BLaER1 (cell line): ENCODE results near the gene ECEL1.

Experiments
- H3K27ac ChIP-seq: shearing (Covaris generic); formaldehyde crosslinking; 2 replicates; pipeline ENCODE4 v1.8.1; 2022
- H3K27me3 ChIP-seq: shearing (Covaris generic); formaldehyde crosslinking; 2 replicates; pipeline ENCODE4 v1.8.1; 2022
- H3K36me3 ChIP-seq: shearing (Covaris generic); formaldehyde crosslinking; 2 replicates; pipeline ENCODE4 v1.8.1; 2022
- H3K4me1 ChIP-seq: shearing (Covaris generic); formaldehyde crosslinking; 2 replicates; pipeline ENCODE4 v1.8.1; 2022
- H3K4me2 ChIP-seq: shearing (Covaris generic); formaldehyde crosslinking; 2 replicates; pipeline ENCODE4 v1.8.1; 2022
- H3K4me3 ChIP-seq: shearing (Covaris generic); formaldehyde crosslinking; 2 replicates; pipeline ENCODE4 v1.8.1; 2022
- H3K9ac ChIP-seq: shearing (Covaris generic); formaldehyde crosslinking; 2 replicates; pipeline ENCODE4 v1.8.1; 2022
- H3K9me3 ChIP-seq: shearing (Covaris generic); formaldehyde crosslinking; 2 replicates; pipeline ENCODE4 v1.8.1; 2022
- H4K20me1 ChIP-seq: shearing (Covaris generic); formaldehyde crosslinking; 2 replicates; pipeline ENCODE4 v1.8.1; 2022
- Cebpa-rat ChIP-seq: shearing (Covaris generic); IDR thresholded peaks from 2 replicates; pipeline ENCODE4 v1.8.1; 2022

ECEL1 gene

GRCh38 chr2:232501794-232502390, 14.3 kb upstream of the ECEL1 start:
- no peaks in the 10 kb centered on the region for H3K36me3 ChIP-seq
- no peak overlapping the region for H3K4me3 ChIP-seq
- H3K9me3 ChIP-seq: no peaks in the 10 kb centered on the region
- peak overlapping the region; percentile 65 for H3K4me2 ChIP-seq
- no peak overlapping the region for H3K9ac ChIP-seq
- peaks cover 4% of the 10 kb centered on the region; the same call in 1 of the 2 replicates for H4K20me1 ChIP-seq
- H3K4me1 ChIP-seq: peaks cover 18% of the 10 kb centered on the region
- no peak for TF ChIP-seq Cebpa-rat
- H3K27ac ChIP-seq: no peak overlapping the region
- peaks cover 60% of the 10 kb centered on the region for H3K27me3 ChIP-seq

GRCh38 chr2:232501331-232501771, 13.7 kb upstream of the ECEL1 start:
- H3K4me2 ChIP-seq: no peak overlapping the region
- H3K4me3 ChIP-seq: no peak overlapping the region
- no peak overlapping the region for H3K9ac ChIP-seq
- no peaks in the 10 kb centered on the region for H3K9me3 ChIP-seq
- peaks cover 18% of the 10 kb centered on the region for H3K4me1 ChIP-seq
- H4K20me1 ChIP-seq: no peaks in the 10 kb centered on the region; the same call in 1 of the 2 replicates
- H3K36me3 ChIP-seq: no peaks in the 10 kb centered on the region
- H3K27ac ChIP-seq: no peak overlapping the region
- peaks cover 55% of the 10 kb centered on the region for H3K27me3 ChIP-seq
- TF ChIP-seq Cebpa-rat: no peak

- Histone ChIP-seq H3K4me1 (peaks cover 11% of the 10 kb centered on the region), H4K20me1 (no peaks in the 10 kb centered on the region), H3K36me3 (no peaks in the 10 kb centered on the region), H3K4me3 (no peak overlapping the region), H3K9ac (no peak overlapping the region), H3K9me3 (no peaks in the 10 kb centered on the region), H3K4me2 (no peak overlapping the region), H3K27me3 (peaks cover 26% of the 10 kb centered on the region), H3K27ac (no peak overlapping the region)
- no peak for TF ChIP-seq Cebpa-rat
These were observed 10.8 kb upstream of the ECEL1 start for GRCh38 chr2:232498452-232498851.

- Histone ChIP-seq H3K36me3 (no peaks in the 10 kb centered on the region), H3K27me3 (peaks cover 15% of the 10 kb centered on the region), H3K9ac (no peak overlapping the region), H3K9me3 (no peaks in the 10 kb centered on the region), H4K20me1 (no peaks in the 10 kb centered on the region), H3K4me2 (no peak overlapping the region), H3K4me3 (no peak overlapping the region), H3K27ac (no peak overlapping the region), H3K4me1 (peaks cover 2% of the 10 kb centered on the region)
- no peak for TF ChIP-seq Cebpa-rat
These were observed 9.7 kb upstream of the ECEL1 start for GRCh38 chr2:232497348-232497747.

- Histone ChIP-seq H3K4me3 (no peak overlapping the region), H4K20me1 (no peaks in the 10 kb centered on the region), H3K9ac (no peak overlapping the region), H3K9me3 (no peaks in the 10 kb centered on the region), H3K4me2 (no peak overlapping the region), H3K27me3 (peaks cover 9% of the 10 kb centered on the region), H3K4me1 (no peaks in the 10 kb centered on the region), H3K36me3 (no peaks in the 10 kb centered on the region), H3K27ac (no peak overlapping the region)
- no peak for TF ChIP-seq Cebpa-rat
These were observed 9.1 kb upstream of the ECEL1 start for GRCh38 chr2:232496501-232497270.

- H3K27me3 ChIP-seq: peaks cover 1% of the 10 kb centered on the region; the same call in 1 of the 2 replicates
- no peak overlapping the region for H3K9ac ChIP-seq
- H3K27ac ChIP-seq: no peak overlapping the region
- H3K4me1 ChIP-seq: no peaks in the 10 kb centered on the region
- TF ChIP-seq Cebpa-rat: no peak
- no peaks in the 10 kb centered on the region for H3K9me3 ChIP-seq
- H4K20me1 ChIP-seq: no peaks in the 10 kb centered on the region; the same call in 1 of the 2 replicates
- H3K36me3 ChIP-seq: no peaks in the 10 kb centered on the region
- no peak overlapping the region for H3K4me2 ChIP-seq
- H3K4me3 ChIP-seq: no peak overlapping the region
These were observed 7.7 kb upstream of the ECEL1 start for GRCh38 chr2:232495292-232495691.

- Histone ChIP-seq H3K4me3 (no peak overlapping the region), H3K9me3 (no peaks in the 10 kb centered on the region), H3K9ac (no peak overlapping the region), H3K36me3 (no peaks in the 10 kb centered on the region), H3K4me1 (no peaks in the 10 kb centered on the region), H4K20me1 (no peaks in the 10 kb centered on the region; the same call in 1 of the 2 replicates), H3K4me2 (no peak overlapping the region), H3K27me3 (peaks cover 8% of the 10 kb centered on the region), H3K27ac (no peak overlapping the region)
- TF ChIP-seq Cebpa-rat: no peak
These were observed 6.9 kb upstream of the ECEL1 start for GRCh38 chr2:232494542-232494941.

GRCh38 chr2:232493701-232494474, 6.3 kb upstream of the ECEL1 start:
- Histone ChIP-seq H3K4me1 (no peaks in the 10 kb centered on the region), H3K36me3 (no peaks in the 10 kb centered on the region), H4K20me1 (peaks cover 5% of the 10 kb centered on the region; the same call in 1 of the 2 replicates), H3K9ac (no peak overlapping the region), H3K9me3 (no peaks in the 10 kb centered on the region), H3K4me3 (no peak overlapping the region), H3K27ac (no peak overlapping the region), H3K4me2 (no peak overlapping the region), H3K27me3 (peaks cover 15% of the 10 kb centered on the region)
- TF ChIP-seq Cebpa-rat: no peak

- Histone ChIP-seq H4K20me1 (peaks cover 12% of the 10 kb centered on the region), H3K4me1 (no peaks in the 10 kb centered on the region), H3K4me2 (no peak overlapping the region), H3K9ac (no peak overlapping the region), H3K27me3 (peaks cover 22% of the 10 kb centered on the region), H3K4me3 (no peak overlapping the region), H3K36me3 (no peaks in the 10 kb centered on the region), H3K9me3 (no peaks in the 10 kb centered on the region), H3K27ac (no peak overlapping the region)
- TF ChIP-seq Cebpa-rat: no peak
These were observed 5.5 kb upstream of the ECEL1 start for GRCh38 chr2:232492963-232493700.
